ENCODE measurements around the gene DGKB. TPM values are rescaled to one million over a fixed set of nuclear protein-coding genes. Genes with fewer than 3 reads are reported as not detected.
"Not testable (repeated sequence)": the region's sequence is repeated elsewhere in the genome, so short reads cannot be mapped to it uniquely, and the experiment has no call there.

The DGKB gene
- total and polyA plus RNA-seq, 2 experiments from 2014 or later = 0.28 to 1.7 TPM

DNA sequence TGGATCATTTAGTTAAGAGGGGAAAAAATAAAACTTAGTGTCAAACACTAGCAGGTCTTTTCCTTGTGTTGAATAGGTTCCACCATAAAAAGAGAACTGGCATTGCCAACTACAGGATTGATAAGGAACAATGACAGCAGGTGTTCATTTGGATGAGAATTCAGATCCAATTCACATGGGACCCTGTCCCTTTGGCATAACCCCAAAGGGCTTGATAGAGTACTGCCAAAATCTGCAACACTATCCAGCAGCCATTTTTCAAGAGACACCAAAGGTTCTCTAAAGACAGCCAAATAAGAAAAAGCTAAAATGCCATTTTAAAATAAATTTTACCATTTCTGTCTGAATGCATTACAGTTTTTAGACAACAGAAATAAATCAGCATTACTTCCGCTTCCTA lies 422.3 kb downstream of the DGKB start:
- TF ChIP-seq CTCF (IDR thresholded peaks at IDR 0.05; ENCODE audit: poor library complexity) = no peak
- TF ChIP-seq EZH2 (IDR thresholded peaks at IDR 0.05; ENCODE audit: borderline replicate concordance) = no peak
- WGBS (ENCODE audit: low lambda C conversion rate, missing lambda C conversion rate) = 92% methylated on average over 1 of the region's 1 CpG
- Histone ChIP-seq H3K9me2 (replicated peaks; ENCODE audit: insufficient read depth) (no peaks in the 10 kb centered on the region), H3K4me2 (no peak overlapping the region), H4K20me1 (ENCODE audit: insufficient read depth, poor library complexity, severe bottlenecking) (no peaks in the 10 kb centered on the region), H3K27me3 (no peaks in the 10 kb centered on the region), H3K79me2 (no peaks in the 10 kb centered on the region), H3K36me3 (replicated peaks; ENCODE audit: insufficient read depth, low read depth) (no peaks in the 10 kb centered on the region), H2AFZ (no peak overlapping the region), H3K9me3 (ENCODE audit: low read depth) (no peaks in the 10 kb centered on the region), H3K27ac (no peak overlapping the region), H3K4me1 (ENCODE audit: insufficient read depth) (no peaks in the 10 kb centered on the region), H3K4me3 (no peak overlapping the region)
- DNase-seq (ENCODE audit: low spot score) = no peak

- WGBS (ENCODE audit: low lambda C conversion rate, missing lambda C conversion rate) = 82% methylated on average over 2 of the region's 2 CpGs
- Histone ChIP-seq H3K36me3 (replicated peaks; ENCODE audit: insufficient read depth, low read depth) (no peaks in the 10 kb centered on the region), H3K27me3 (no peaks in the 10 kb centered on the region), H3K4me2 (no peak overlapping the region), H3K27ac (no peak overlapping the region), H3K79me2 (no peaks in the 10 kb centered on the region), H3K9me2 (replicated peaks; ENCODE audit: insufficient read depth) (no peaks in the 10 kb centered on the region), H3K4me3 (no peak overlapping the region), H3K4me1 (ENCODE audit: insufficient read depth) (no peaks in the 10 kb centered on the region), H3K9me3 (ENCODE audit: low read depth) (no peaks in the 10 kb centered on the region), H4K20me1 (ENCODE audit: insufficient read depth, poor library complexity, severe bottlenecking) (no peaks in the 10 kb centered on the region), H2AFZ (no peak overlapping the region)
- DNase-seq (ENCODE audit: low spot score) = no peak
- TF ChIP-seq EZH2phosphoT487 (IDR thresholded peaks at IDR 0.05; ENCODE audit: low read depth, severe bottlenecking, unreplicated experiment) (no peak), CTCF (IDR thresholded peaks at IDR 0.05; ENCODE audit: poor library complexity) (no peak), EZH2 (IDR thresholded peaks at IDR 0.05; ENCODE audit: borderline replicate concordance) (no peak)
Measured at GRCh38 chr7:14478834-14479510, 423.6 kb downstream of the DGKB start.

DNA sequence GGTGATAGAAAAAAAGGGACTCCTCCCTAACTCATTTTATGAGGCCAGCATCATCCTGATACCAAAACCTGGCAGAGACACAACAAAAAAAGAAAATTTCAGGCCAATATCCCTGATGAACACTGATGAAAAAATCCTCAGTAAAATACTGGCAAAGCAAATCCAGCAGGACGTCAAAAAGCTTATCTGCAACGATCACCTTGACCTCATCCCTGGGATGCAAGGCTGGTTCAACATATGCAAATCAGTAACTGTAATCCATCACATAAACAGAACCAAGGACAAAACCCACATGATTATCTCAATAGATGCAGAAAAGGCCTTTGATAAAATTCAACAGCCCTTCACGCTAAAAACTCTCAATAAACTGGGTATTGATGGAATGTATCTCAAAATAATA lies 440.8 kb downstream of the DGKB start:
- H3K27ac ChIP-seq; H3K9me3 ChIP-seq (ENCODE audit: low read depth): not testable (repeated sequence)
- 85% methylated on average over 3 of the region's 3 CpGs for WGBS (ENCODE audit: low lambda C conversion rate, missing lambda C conversion rate)

GRCh38 chr7:14458846-14459245 lies 443.7 kb downstream of the DGKB start:
- H4K20me1 ChIP-seq (ENCODE audit: insufficient read depth, poor library complexity, severe bottlenecking); H3K4me2 ChIP-seq; H3K4me3 ChIP-seq; DNase-seq (ENCODE audit: low spot score); H3K27ac ChIP-seq; H3K79me2 ChIP-seq; H3K4me1 ChIP-seq (ENCODE audit: insufficient read depth); H2AFZ ChIP-seq; H3K9me2 ChIP-seq (replicated peaks; ENCODE audit: insufficient read depth); H3K9me3 ChIP-seq (ENCODE audit: low read depth); H3K27me3 ChIP-seq; H3K36me3 ChIP-seq (replicated peaks; ENCODE audit: insufficient read depth, low read depth): not testable (repeated sequence)
- 95% methylated on average over 7 of the region's 7 CpGs for WGBS (ENCODE audit: low lambda C conversion rate, missing lambda C conversion rate)

More for the DNA sequence above, 440.8 kb downstream of the DGKB start:
- H2AFZ ChIP-seq; DNase-seq (ENCODE audit: low spot score); H3K9me2 ChIP-seq (replicated peaks; ENCODE audit: insufficient read depth); H3K36me3 ChIP-seq (replicated peaks; ENCODE audit: insufficient read depth, low read depth); H3K27me3 ChIP-seq; H3K79me2 ChIP-seq; H3K4me2 ChIP-seq; H4K20me1 ChIP-seq (ENCODE audit: insufficient read depth, poor library complexity, severe bottlenecking); H3K4me3 ChIP-seq; H3K4me1 ChIP-seq (ENCODE audit: insufficient read depth): not testable (repeated sequence)
